Stomach smooth muscle (tissue), 2 donors: ENCODE results near the gene ATP10A.

Experiments used
- H3K27ac ChIP-seq: one replicate; pipeline ENCODE4 v1.7.0; 2013; ENCODE audit warnings: mild to moderate bottlenecking, low read length, inconsistent platforms
- H3K27me3 ChIP-seq, 2 donors: one replicate each; pipeline ENCODE4 v1.7.0; 2013; ENCODE audit warnings: low read length in 2 of 2; ENCODE audit not compliant: insufficient read depth in 2 of 2, control insufficient read depth in 1 of 2
- H3K36me3 ChIP-seq, 2 donors: one replicate each; pipeline ENCODE4 v1.7.0; 2013; ENCODE audit warnings: low read length in 2 of 2; ENCODE audit not compliant: control insufficient read depth in 2 of 2, insufficient read depth in 2 of 2
- H3K4me1 ChIP-seq: one replicate; pipeline ENCODE4 v1.7.0; 2013; ENCODE audit warnings: low read length; ENCODE audit not compliant: control insufficient read depth, insufficient read depth
- H3K4me3 ChIP-seq, 2 donors: one replicate each; pipeline ENCODE4 v1.7.0; 2013; ENCODE audit warnings: low read length in 2 of 2
- H3K9ac ChIP-seq, 2 donors: one replicate each; pipeline ENCODE4 v1.7.0; 2013; ENCODE audit warnings: low read length in 2 of 2, mild to moderate bottlenecking in 1 of 2
- H3K9me3 ChIP-seq, 2 donors: one replicate each; pipeline ENCODE4 v1.7.0; 2013; ENCODE audit warnings: low read length in 2 of 2; ENCODE audit not compliant: control insufficient read depth in 2 of 2
- donor health status: healthy.
- donor health status: Pancreatic carcinoma.

Gene ATP10A

DNA sequence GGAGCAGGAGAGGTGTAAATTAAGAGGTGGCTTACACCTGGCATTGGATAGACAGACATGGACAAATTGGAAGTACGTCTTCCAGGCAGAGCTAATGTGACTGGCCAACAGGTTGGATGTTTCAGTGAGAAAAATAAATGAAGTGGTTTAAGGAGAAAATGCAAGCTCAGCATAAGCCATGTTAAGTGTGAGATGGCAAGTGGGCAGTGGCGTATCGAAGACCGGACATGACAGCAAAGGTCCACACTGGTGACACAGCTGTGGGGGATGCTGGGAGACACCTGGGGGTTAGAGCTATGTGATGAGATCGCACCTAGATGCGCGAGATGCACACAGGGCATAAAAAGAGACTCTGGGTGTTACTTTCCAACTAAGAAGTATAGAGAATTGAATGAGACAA lies 3.7 kb upstream of the ATP10A start:
- Histone ChIP-seq H3K4me3 (no peak overlapping the region), H3K4me1 (peaks cover 10% of the 10 kb centered on the region), H3K36me3 (no peaks in the 10 kb centered on the region), H3K9me3 (no peaks in the 10 kb centered on the region), H3K9ac (no peak overlapping the region), H3K27ac (no peak overlapping the region), H3K27me3 (no peaks in the 10 kb centered on the region)

DNA sequence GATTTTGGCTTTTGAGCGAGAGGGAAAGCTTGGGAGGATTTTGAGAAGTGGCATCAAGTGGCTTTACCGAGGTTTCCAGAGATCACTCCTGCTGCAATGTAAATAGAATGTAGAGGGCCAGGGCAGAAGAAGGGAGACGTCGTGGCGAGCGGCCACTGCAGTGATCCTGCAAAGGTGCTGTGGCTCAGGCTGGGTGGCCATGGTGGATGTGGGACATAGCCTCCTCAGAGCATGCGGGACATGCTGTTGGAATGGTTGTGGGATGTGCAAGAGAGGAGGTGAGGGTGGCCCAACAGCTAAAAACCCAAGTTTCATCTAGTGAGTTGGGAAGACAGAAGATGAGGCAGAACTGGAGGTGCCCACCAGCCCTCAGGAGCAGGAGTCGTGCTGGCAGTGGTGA lies 3.1 kb upstream of the ATP10A start:
- Histone ChIP-seq H3K4me1 (peaks cover 16% of the 10 kb centered on the region), H3K27me3 (no peaks in the 10 kb centered on the region), H3K4me3 (no peak overlapping the region), H3K9me3 (no peaks in the 10 kb centered on the region), H3K9ac (no peak overlapping the region), H3K27ac (no peak overlapping the region), H3K36me3 (no peaks in the 10 kb centered on the region)

DNA sequence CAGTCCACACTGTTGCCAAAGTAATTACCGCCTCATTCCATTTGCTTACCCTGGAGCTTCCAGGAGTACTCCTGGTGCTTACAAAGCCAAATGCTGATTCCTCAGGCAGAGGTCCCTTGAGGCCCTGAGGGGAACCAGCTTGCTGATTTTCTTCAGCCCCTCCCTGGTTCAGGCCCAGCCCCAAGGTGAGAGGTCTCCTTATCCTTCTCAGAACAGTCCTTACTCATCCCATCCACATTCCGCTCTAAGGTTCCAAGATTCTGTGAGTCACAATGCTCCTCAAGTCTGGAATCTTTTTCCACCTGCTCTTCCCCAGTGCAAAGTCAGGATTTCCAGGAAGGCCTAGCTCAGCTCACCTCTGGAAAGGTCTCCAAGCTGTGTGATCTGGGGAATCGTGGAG lies 1.8 kb upstream of the ATP10A start:
- Histone ChIP-seq H3K27ac (no peak overlapping the region), H3K4me1 (peaks cover 29% of the 10 kb centered on the region), H3K4me3 (no peak overlapping the region), H3K9ac (no peak overlapping the region), H3K9me3 (no peaks in the 10 kb centered on the region), H3K27me3 (no peaks in the 10 kb centered on the region), H3K36me3 (no peaks in the 10 kb centered on the region)

DNA sequence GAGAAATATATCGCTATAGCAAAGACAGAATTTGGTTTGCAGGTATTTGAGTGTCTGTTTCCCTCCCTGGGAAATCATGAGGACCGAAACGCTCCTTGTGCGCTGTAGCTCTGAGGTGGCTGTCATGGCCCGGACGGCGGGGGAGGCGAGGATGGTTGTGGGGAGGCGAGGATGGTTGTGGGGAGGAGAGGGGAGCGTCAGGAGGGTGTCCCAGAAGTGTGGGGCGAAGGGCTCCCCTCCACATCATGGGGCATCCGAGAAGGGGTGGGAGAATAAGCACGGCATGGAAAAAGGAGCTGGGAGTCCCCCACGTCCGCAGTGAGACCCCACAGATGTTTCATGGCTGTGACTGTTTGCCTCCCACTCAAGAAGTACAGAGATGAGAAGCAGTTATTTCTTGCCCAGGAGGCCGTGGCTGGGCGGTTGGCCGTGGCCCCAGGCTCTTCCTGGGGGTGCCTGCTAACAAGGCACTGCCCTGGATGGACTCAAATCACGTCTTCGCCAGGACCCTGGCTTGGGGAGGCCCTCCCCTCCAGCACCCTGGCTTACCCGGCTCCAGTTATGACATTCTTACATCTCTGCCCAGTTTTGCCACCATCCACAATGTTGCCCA lies 947 bp upstream of the ATP10A start:
- Histone ChIP-seq H3K9me3 (no peaks in the 10 kb centered on the region), H3K27me3 (no peaks in the 10 kb centered on the region), H3K9ac (peak overlapping the region; percentile 51 to 75), H3K36me3 (no peaks in the 10 kb centered on the region), H3K27ac (no peak overlapping the region), H3K4me1 (peaks cover 38% of the 10 kb centered on the region), H3K4me3 (peak overlapping the region; percentile 87 to 91)

DNA sequence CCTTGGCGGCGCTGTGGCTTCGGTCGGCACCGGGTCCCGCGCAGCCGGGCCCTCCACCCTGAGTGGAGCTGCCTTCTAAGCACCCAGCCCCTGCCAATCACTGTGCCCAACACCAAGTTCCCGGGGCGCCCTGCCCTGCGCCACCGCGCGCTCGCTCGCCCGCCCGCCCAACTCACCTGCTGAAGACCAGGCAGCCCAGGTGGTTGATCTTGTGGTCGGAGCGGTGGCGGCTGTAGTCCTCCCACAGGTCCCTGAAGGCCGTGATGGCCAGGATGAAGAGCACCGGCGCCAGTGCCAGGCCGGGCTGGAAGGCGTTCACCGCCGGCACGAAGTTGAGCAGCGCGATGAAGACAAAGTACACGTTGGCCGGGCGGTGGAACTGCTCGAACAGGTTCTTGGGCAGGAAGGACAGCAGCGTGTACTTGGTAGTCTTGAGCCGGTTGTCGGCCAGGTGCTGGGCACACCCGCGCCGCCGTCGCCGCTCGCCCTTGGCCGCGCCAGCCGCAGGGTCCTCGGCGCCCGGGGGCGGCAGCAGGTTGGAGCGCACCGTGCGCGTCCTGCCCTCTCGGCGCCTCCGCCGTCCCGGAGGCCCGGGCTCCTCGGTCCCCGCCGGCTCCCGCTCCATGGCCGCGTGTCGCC lies 536 bp downstream of the ATP10A start:
- Histone ChIP-seq H3K36me3 (peaks cover 0 to 5% of the 10 kb centered on the region in 2 donors), H3K27me3 (no peaks in the 10 kb centered on the region), H3K9me3 (no peaks in the 10 kb centered on the region), H3K4me1 (peaks cover 49% of the 10 kb centered on the region), H3K4me3 (peak overlapping the region; percentile 87 to 91), H3K9ac (peak overlapping the region; percentile 72 to 80), H3K27ac (peak overlapping the region; percentile 81)

DNA sequence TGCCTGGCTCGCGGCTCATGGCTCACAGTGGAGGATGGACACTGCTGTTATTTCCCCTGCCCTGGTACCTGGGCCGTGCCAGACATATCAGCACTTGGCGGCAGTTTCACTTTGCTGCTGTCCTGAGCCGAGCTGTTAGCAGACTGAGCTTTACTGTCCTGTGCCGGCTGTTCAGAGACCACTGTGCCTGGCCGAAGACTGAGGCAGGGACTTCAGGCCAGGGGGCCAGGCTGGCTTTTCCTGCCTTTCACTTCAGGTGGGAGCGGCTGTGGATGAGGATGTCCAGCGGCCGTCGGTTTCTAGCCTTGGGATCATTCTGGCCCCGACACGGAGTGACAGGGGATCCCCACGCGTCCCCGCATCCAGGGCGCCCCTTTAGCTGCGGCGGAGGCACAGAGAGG lies 1.1 kb downstream of the ATP10A start:
- Histone ChIP-seq H3K4me1 (peaks cover 50% of the 10 kb centered on the region), H3K4me3 (peak overlapping the region; percentile 87 to 91), H3K27me3 (no peaks in the 10 kb centered on the region), H3K27ac (peak overlapping the region; percentile 81), H3K36me3 (peaks cover 0 to 5% of the 10 kb centered on the region in 2 donors), H3K9me3 (no peaks in the 10 kb centered on the region), H3K9ac (peak overlapping the region; percentile 72 to 80)

DNA sequence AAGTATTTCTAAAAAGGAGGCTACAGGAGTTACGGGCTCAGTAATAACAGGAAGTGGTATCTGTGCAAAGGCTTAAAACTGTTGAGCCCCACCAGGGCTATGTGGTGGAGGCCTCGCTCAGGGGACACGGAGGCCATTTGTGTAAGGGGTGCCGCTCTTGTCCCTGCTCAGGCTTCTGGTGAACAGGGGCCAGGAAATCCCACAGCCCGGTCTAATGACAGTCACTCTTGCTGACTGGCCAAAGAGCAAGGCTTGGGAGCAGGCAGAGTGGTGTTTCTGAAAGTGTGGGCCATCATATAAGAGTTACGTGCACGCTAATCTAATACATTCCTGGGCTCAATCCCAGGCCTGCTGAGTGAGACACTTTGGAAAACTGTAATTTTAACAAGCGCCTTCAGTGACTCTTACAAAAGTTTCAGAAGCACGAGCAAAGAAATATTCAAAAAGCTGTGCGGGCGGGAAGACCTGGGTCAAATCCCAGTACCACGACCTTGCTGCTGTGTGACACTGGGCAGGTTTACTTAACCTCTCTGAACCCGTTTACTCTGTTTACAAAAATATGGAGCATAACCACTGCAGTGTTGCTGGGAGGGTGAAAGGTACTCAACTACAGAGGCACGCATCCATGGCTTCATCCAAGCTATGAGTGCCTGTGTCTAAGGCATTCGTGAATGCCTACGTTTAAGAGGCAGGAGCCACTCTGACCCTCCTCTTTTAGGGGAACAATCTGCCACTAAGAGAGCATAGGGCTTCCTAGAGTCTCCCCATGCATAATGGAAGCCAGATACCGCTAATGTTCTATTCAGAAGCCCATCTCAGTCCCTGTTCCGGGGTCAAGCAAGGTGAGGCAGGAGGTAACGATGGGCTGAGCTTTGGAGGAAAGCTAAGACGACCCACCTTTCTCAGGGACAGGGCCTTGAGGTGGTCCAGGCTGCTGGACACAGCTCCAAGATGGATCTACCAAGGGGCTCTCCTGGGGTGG lies 2.0 kb downstream of the ATP10A start:
- peak overlapping the region; percentile 81 for H3K27ac ChIP-seq

DNA sequence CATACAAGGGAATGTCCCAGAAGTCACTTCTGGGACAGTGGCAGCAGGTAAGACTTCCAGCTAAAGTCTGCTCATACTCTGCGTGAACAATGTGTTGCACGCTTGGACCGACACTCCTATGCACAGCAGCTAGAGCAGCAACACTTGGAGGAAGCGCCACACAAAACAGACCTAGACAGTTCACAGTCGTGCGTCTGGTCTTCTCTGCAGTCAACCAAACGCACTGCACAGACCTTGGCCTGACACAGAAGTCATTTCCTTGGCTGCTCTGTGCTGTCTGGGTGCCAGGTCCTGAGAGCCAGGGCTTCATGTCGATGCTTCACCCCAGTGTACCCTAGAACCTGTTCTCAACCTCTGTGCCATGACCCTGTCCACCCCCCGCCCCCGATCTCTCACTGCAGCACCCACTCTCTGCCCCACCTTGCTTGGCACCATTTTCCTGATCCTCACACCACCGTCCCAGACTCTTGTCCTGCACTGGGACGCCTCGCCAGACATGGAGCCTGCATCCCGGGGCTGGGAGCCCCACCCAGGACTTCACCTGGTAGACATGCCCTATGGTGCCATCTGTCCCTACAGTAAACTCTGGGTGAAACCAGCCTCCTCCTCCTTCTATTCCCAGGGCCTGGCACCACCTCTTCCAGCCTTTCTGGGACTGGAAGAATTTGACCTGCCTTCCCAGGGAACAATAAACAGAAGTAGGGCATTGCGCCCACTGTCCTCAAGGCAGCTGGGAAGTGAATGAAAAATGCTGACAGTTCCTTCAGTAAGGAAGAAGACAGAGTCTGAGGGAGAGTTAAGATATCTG lies 3.1 kb downstream of the ATP10A start:
- Histone ChIP-seq H3K36me3 (peaks cover 0 to 5% of the 10 kb centered on the region in 2 donors), H3K27me3 (no peaks in the 10 kb centered on the region), H3K9me3 (no peaks in the 10 kb centered on the region), H3K4me1 (peaks cover 50% of the 10 kb centered on the region), H3K27ac (peak overlapping the region; percentile 81), H3K9ac (peak overlapping the region; percentile 55 to 72), H3K4me3 (peak overlapping the region; percentile 87 to 91)

More for the DNA sequence above, 2.0 kb downstream of the ATP10A start:
- no peaks in the 10 kb centered on the region for H3K27me3 ChIP-seq
- peaks cover 50% of the 10 kb centered on the region for H3K4me1 ChIP-seq
- peak overlapping the region; percentile 87 to 91 for H3K4me3 ChIP-seq
- H3K9ac ChIP-seq, result peak overlapping the region; percentile 72 to 80
- peaks cover 0 to 5% of the 10 kb centered on the region in 2 donors for H3K36me3 ChIP-seq
- no peaks in the 10 kb centered on the region for H3K9me3 ChIP-seq

DNA sequence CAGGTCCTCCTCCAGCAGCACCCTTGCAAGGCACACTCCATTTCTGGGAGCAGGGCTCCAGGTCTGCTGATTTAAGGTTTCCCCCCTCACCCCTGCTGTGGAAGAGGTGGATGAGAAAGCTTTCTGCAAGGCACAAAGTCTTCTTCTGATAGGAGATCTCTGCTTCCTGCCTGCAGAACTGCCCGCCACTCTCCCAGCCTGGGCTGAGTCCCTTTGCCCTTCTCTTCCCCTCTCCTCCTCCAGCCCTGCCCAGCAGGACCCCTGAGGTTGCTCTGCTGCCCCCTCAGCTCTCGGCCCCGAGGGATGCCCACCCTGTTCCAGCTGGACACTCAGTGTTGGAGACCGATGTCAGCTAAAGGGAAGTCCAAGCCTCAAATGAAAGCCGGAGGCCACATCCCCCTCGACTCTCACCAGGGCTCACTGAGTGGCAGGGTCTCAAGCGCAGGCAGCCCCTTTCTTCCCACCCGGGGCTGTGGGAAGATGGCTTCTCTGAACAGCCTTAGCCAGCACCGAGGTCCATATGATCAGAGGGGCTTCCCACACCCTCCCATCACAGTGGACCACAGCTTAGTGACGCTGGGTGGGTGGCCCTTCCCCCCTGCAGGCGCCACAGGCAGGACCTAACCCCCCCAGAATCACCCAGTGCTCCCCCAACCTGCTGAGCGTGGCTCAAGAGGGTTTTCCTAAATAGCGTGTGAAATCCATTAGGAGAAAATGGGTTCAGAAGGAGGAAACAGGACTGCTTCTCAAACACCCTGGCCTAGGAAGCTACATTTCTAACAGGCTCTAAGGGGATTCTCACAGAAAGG lies 4.0 kb downstream of the ATP10A start:
- peak overlapping the region in 1 of 2 donors; percentile 21 for H3K9ac ChIP-seq
- peaks cover 50% of the 10 kb centered on the region for H3K4me1 ChIP-seq
- H3K9me3 ChIP-seq, result no peaks in the 10 kb centered on the region
- H3K27ac ChIP-seq, result peak overlapping the region; percentile 81
- no peaks in the 10 kb centered on the region for H3K27me3 ChIP-seq
- peaks cover 0 to 5% of the 10 kb centered on the region in 2 donors for H3K36me3 ChIP-seq
- peak overlapping the region; percentile 87 to 91 for H3K4me3 ChIP-seq
